ENCODE measurements around the gene BRDT.

BRDT gene

GRCh38 chr1:91949356-91949699, at the start of gene BRDT:
Gene BRDT, plus strand, starts transcription at chr1:91949401. Its CDS starts 13,354 bp downstream, at chr1:91962755.
- Histone ChIP-seq H2AFZ (ENCODE audit: low read depth) (no peak within 1 kb of the TSS), H3K9ac (no peak within 1 kb of the TSS), H3K4me2 (no peak within 1 kb of the TSS)

DNA sequence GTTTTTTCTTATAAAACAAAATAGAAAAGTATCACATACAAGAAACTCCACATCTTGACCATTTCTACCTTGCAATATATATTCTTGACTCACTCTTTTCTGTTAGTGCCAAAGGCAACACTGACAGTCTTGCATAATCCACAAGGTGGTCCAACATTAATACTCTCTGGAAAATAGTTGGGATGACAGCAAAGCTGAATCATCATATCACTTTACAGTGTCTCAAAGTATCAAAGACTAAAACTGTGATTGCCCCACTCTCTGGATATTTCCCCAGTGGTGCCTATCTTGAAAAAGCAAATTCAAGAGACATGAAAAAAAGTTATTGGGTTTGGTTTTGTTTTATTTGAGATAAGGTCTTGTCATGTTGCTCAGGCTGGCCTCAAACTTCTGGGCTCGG, 48.6 kb upstream of the BRDT start:
- TF ChIP-seq, protein P1, sequence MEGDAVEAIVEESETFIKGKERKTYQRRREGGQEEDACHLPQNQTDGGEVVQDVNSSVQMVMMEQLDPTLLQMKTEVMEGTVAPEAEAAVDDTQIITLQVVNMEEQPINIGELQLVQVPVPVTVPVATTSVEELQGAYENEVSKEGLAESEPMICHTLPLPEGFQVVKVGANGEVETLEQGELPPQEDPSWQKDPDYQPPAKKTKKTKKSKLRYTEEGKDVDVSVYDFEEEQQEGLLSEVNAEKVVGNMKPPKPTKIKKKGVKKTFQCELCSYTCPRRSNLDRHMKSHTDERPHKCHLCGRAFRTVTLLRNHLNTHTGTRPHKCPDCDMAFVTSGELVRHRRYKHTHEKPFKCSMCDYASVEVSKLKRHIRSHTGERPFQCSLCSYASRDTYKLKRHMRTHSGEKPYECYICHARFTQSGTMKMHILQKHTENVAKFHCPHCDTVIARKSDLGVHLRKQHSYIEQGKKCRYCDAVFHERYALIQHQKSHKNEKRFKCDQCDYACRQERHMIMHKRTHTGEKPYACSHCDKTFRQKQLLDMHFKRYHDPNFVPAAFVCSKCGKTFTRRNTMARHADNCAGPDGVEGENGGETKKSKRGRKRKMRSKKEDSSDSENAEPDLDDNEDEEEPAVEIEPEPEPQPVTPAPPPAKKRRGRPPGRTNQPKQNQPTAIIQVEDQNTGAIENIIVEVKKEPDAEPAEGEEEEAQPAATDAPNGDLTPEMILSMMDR (conservative IDR thresholded peaks at IDR 0.05; ENCODE audit: low read depth, low read length) = no peak
- Histone ChIP-seq H3K4me1 (ENCODE audit: low read depth, poor library complexity, severe bottlenecking) (no peaks in the 10 kb centered on the region), H3K4me3 (IDR thresholded peaks at IDR 0.05; ENCODE audit: insufficient read depth, low read depth, low read length) (no peak overlapping the region), H2AFZ (ENCODE audit: low read depth) (no peak overlapping the region), H3K4me2 (no peak overlapping the region), H3K9ac (no peak overlapping the region), H4K20me1 (ENCODE audit: insufficient read depth) (no peaks in the 10 kb centered on the region), H3K27ac (no peak overlapping the region), H3K36me3 (ENCODE audit: insufficient read depth) (no peaks in the 10 kb centered on the region), H3K79me2 (ENCODE audit: insufficient read depth, low read depth) (no peaks in the 10 kb centered on the region), H3K27me3 (ENCODE audit: insufficient read depth, low read depth) (no peaks in the 10 kb centered on the region)

More at GRCh38 chr1:91949356-91949699, at the start of gene BRDT:
- H3K36me3 ChIP-seq (ENCODE audit: insufficient read depth) = no peaks in the 10 kb centered on the region
- H4K20me1 ChIP-seq (ENCODE audit: insufficient read depth) = no peaks in the 10 kb centered on the region
- H3K79me2 ChIP-seq (ENCODE audit: insufficient read depth, low read depth) = no peaks in the 10 kb centered on the region
- no peak within 1 kb of the TSS for H3K27ac ChIP-seq
- H3K4me3 ChIP-seq (IDR thresholded peaks at IDR 0.05; ENCODE audit: insufficient read depth, low read depth, low read length) = no peak within 1 kb of the TSS
- no peaks in the 10 kb centered on the region for H3K27me3 ChIP-seq (ENCODE audit: insufficient read depth, low read depth)
- no peaks in the 10 kb centered on the region for H3K4me1 ChIP-seq (ENCODE audit: low read depth, poor library complexity, severe bottlenecking)
- TF ChIP-seq, protein P1 (conservative IDR thresholded peaks at IDR 0.05; ENCODE audit: low read depth, low read length) = no peak

DNA sequence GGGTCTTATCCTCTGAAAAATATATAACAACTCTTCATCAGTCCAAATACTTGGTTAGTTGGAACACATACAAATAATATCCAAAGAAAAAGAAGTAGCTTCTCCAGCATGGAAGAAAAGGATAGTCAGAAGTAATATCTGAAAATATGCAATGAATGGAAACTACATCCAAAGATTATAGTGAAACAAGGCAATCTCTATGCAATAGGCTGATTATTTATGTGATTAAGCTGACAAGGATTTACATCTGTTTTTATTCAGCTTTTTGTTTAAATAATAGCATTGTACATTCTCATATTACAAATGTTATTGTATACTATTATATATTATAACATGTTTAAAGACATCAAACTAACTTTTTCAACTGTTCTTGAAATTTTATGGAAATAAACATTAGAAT, 48.0 kb upstream of the BRDT start:
- Histone ChIP-seq H3K4me3 (IDR thresholded peaks at IDR 0.05; ENCODE audit: insufficient read depth, low read depth, low read length) (no peak overlapping the region), H2AFZ (ENCODE audit: low read depth) (no peak overlapping the region), H3K4me2 (no peak overlapping the region), H3K79me2 (ENCODE audit: insufficient read depth, low read depth) (no peaks in the 10 kb centered on the region), H3K36me3 (ENCODE audit: insufficient read depth) (no peaks in the 10 kb centered on the region), H3K9ac (no peak overlapping the region), H3K4me1 (ENCODE audit: low read depth, poor library complexity, severe bottlenecking) (no peaks in the 10 kb centered on the region), H4K20me1 (ENCODE audit: insufficient read depth) (no peaks in the 10 kb centered on the region), H3K27ac (no peak overlapping the region), H3K27me3 (ENCODE audit: insufficient read depth, low read depth) (no peaks in the 10 kb centered on the region)
- TF ChIP-seq, protein P1 (conservative IDR thresholded peaks at IDR 0.05; ENCODE audit: low read depth, low read length) = no peak

DNA sequence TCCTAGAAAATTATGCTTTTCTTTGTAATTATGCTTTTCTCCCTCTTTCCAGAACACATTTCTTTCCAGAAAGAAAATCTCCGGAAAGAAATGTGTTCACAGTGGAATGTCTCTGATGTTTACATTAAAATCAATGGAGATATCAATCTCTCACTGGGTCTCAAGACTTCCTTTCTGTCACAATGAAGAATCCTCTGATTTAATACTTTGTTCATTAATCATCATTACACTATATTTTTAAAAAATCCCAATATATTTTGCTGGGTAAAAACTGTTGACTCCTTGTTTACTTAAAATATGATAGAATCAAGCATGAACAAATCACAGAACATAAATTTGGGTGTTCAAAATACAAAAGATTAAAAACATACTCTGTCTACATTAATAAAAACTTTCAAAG, 36.9 kb upstream of the BRDT start:
- Histone ChIP-seq H4K20me1 (ENCODE audit: insufficient read depth) (no peaks in the 10 kb centered on the region), H3K79me2 (ENCODE audit: insufficient read depth, low read depth) (no peaks in the 10 kb centered on the region), H2AFZ (ENCODE audit: low read depth) (no peak overlapping the region), H3K4me3 (IDR thresholded peaks at IDR 0.05; ENCODE audit: insufficient read depth, low read depth, low read length) (no peak overlapping the region), H3K9ac (no peak overlapping the region), H3K4me1 (ENCODE audit: low read depth, poor library complexity, severe bottlenecking) (no peaks in the 10 kb centered on the region), H3K27me3 (ENCODE audit: insufficient read depth, low read depth) (no peaks in the 10 kb centered on the region), H3K4me2 (no peak overlapping the region), H3K36me3 (ENCODE audit: insufficient read depth) (no peaks in the 10 kb centered on the region), H3K27ac (no peak overlapping the region)
- TF ChIP-seq, protein P1 (conservative IDR thresholded peaks at IDR 0.05; ENCODE audit: low read depth, low read length) = no peak

Data from KMS-11 (cell line).